Activated CD8-positive, alpha-beta T cell treated with anti-CD3 and anti-CD28 coated beads for 36 hours (primary cell): ENCODE measurements around the gene NFATC2. TPM values are rescaled to one million over a fixed set of nuclear protein-coding genes. Genes with fewer than 3 reads are reported as not detected.

Experiments
- ATAC-seq: fragments of 200-7000 bp; cut with Tn5 transposase; one replicate; pipeline ENCODE4 v1.10.0; 2021; ENCODE audit warnings: mild to moderate bottlenecking, moderate library complexity
- CTCF ChIA-PET: fragments of 350-600 bp; sonication (Branson Sonifier 250); formaldehyde crosslinking; loops from one replicate; lab custom pipeline; 2021; ENCODE audit warnings: antibody characterized with exemption; lab: Charles Lee
- POLR2A ChIA-PET: fragments of 350-600 bp; sonication (Branson Sonifier 250); formaldehyde crosslinking; loops from one replicate; lab custom pipeline; 2021; ENCODE audit warnings: antibody characterized with exemption; lab: Charles Lee
- DNase-seq: peaks from one replicate; pipeline ENCODE4 v3.0.0-alpha.2; 2020
- H3K27ac Mint-ChIP-seq: one replicate; pipeline ENCODE4 v1.8.0; 2021; ENCODE audit warnings: mild to moderate bottlenecking, mixed read lengths
- H3K27me3 Mint-ChIP-seq: one replicate; pipeline ENCODE4 v1.8.0; 2021; ENCODE audit warnings: mixed read lengths
- H3K36me3 Mint-ChIP-seq: one replicate; pipeline ENCODE4 v1.8.0; 2021; ENCODE audit warnings: low read depth, mixed read lengths
- H3K4me1 Mint-ChIP-seq: one replicate; pipeline ENCODE4 v1.8.0; 2021; ENCODE audit warnings: low read depth, mixed read lengths
- H3K4me3 Mint-ChIP-seq: one replicate; pipeline ENCODE4 v1.8.0; 2021; ENCODE audit warnings: mild to moderate bottlenecking, moderate library complexity, mixed read lengths
- H3K9me3 Mint-ChIP-seq: one replicate; pipeline ENCODE4 v1.8.0; 2021; ENCODE audit warnings: mixed read lengths
- CTCF ChIP-seq: fragments of 200-600 bp; IDR thresholded peaks from one replicate; pipeline ENCODE4 v1.8.0; 2022; ENCODE audit warnings: antibody characterized with exemption, mild to moderate bottlenecking
- intact Hi-C: fragments of 100-400 bp; cut with micrococcal nuclease; formaldehyde crosslinking; loops from one replicate; pipeline ENCODE4 v1.10.0; 2022
- total RNA-seq, 2 experiments: library from RNA; stranded (reverse); gene quantifications; one replicate each; pipeline ENCODE4 v1.2.3, GENCODE V29; 2021

Gene NFATC2
- total RNA-seq, 2 experiments from 2014 or later: 38.3 to 40.9 TPM

GRCh38 chr20:51505566-51505965, 37.0 kb downstream of the NFATC2 start:
- intact Hi-C loops: no loop called here
- Mint-ChIP-seq H3K27me3 (no peaks in the 10 kb centered on the region), H3K36me3 (peaks cover 59% of the 10 kb centered on the region), H3K9me3 (no peaks in the 10 kb centered on the region), H3K27ac (no peak overlapping the region), H3K4me3 (no peak overlapping the region), H3K4me1 (peaks cover 58% of the 10 kb centered on the region)
- ATAC-seq: no peak
- POLR2A ChIA-PET: interaction anchor here (1.1 to 2.3 kb wide), 3 partner anchors 8 to 21 kb away, joined by 3 to 9 read pairs (median 3); no protein-coding TSS in a partner anchor
- no peak for TF ChIP-seq CTCF
- CTCF ChIA-PET: interaction anchor here (0.7 to 3.1 kb wide), 4 partner anchors 34 to 120 kb away, joined by 3 to 11 read pairs (median 4); no protein-coding TSS in a partner anchor
- DNase-seq: no peak

DNA sequence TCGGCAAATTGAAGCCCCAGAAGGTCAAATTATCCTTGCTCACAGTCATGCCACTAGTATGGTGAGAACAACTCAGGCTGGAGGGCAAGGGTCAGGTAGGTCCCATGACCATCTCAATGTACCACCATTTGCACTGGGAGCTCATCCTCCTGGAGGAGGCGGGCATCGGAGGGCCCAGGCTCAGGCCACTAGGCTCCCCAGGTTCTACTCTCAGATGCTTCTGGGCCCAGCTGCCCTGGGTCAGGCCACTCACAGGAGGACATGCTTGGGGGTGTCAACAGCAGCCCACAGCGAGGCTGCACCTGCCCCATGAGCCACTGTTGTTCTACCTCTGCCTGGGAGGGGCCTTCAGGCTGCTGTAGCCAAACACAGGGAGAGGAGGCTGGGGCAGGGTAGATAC, 39.1 kb downstream of the NFATC2 start:
- Mint-ChIP-seq H3K27me3 (no peaks in the 10 kb centered on the region), H3K4me1 (peaks cover 64% of the 10 kb centered on the region), H3K27ac (peak overlapping the region; percentile 48), H3K36me3 (peaks cover 54% of the 10 kb centered on the region), H3K4me3 (no peak overlapping the region), H3K9me3 (no peaks in the 10 kb centered on the region)
- intact Hi-C loops: no loop called here
- ATAC-seq (no peak), DNase-seq (no peak)
- ChIA-PET POLR2A (interaction anchor here (0.9 to 12.2 kb wide), 4 partner anchors 11 to 98 kb away, joined by 3 to 142 read pairs (median 6); no protein-coding TSS in a partner anchor), CTCF (interaction anchor here (1.7 kb wide), 1 partner anchor 11 kb away, joined by 4 read pairs; no protein-coding TSS in a partner anchor)
- no peak for TF ChIP-seq CTCF

- ChIA-PET POLR2A (interaction anchor here (0.8 to 12.2 kb wide), 10 partner anchors 11 to 96 kb away, joined by 3 to 142 read pairs (median 6); partner anchors contain the start of gene NFATC2), CTCF (interaction anchor here (0.7 to 2.3 kb wide), 9 partner anchors 8 to 513 kb away, joined by 3 to 10 read pairs (median 5); partner anchors contain the start of gene NFATC2)
- DNase-seq (peak; percentile 62), ATAC-seq (peak; percentile 18)
- Mint-ChIP-seq H3K27me3 (no peaks in the 10 kb centered on the region), H3K4me1 (peaks cover 80% of the 10 kb centered on the region), H3K36me3 (peaks cover 58% of the 10 kb centered on the region), H3K9me3 (no peaks in the 10 kb centered on the region), H3K27ac (peak overlapping the region; percentile 90), H3K4me3 (no peak overlapping the region)
- intact Hi-C loops: no loop called here
- no peak for TF ChIP-seq CTCF
Observed at GRCh38 chr20:51500936-51501335, 41.6 kb downstream of the NFATC2 start.

GRCh38 chr20:51500311-51500710, 42.2 kb downstream of the NFATC2 start:
- no peak for TF ChIP-seq CTCF
- DNase-seq (peak; percentile 79), ATAC-seq (peak; percentile 82)
- H3K4me3 Mint-ChIP-seq: no peak overlapping the region
- peaks cover 82% of the 10 kb centered on the region for H3K4me1 Mint-ChIP-seq
- no peaks in the 10 kb centered on the region for H3K9me3 Mint-ChIP-seq
- H3K27ac Mint-ChIP-seq: peak overlapping the region; percentile 92
- CTCF ChIA-PET: interaction anchor here (1.0 to 2.3 kb wide), 10 partner anchors 9 to 513 kb away, joined by 3 to 10 read pairs (median 6); partner anchors contain the start of gene NFATC2
- H3K27me3 Mint-ChIP-seq: no peaks in the 10 kb centered on the region
- intact Hi-C loops: no loop called here
- peaks cover 58% of the 10 kb centered on the region for H3K36me3 Mint-ChIP-seq
- POLR2A ChIA-PET: interaction anchor here (0.6 to 12.2 kb wide), 14 partner anchors 9 to 591 kb away, joined by 3 to 142 read pairs (median 4); partner anchors contain the start of gene NFATC2
